HG03159 (cell line): ENCODE measurements around the gene TMEM138.

Experiments
- ATAC-seq: cut with Tn5 transposase; IDR thresholded peaks from one replicate; pipeline ENCODE4 v1.9.1; 2021; ENCODE audit warnings: mild to moderate bottlenecking, moderate library complexity; ENCODE audit not compliant: unreplicated experiment

TMEM138 gene

GRCh38 chr11:61404641-61405040 lies 42.5 kb downstream of the TMEM138 start:
- no peak for ATAC-seq

GRCh38 chr11:61406067-61406466 lies 43.9 kb downstream of the TMEM138 start:
- no peak for ATAC-seq

GRCh38 chr11:61406991-61407728 lies 45.0 kb downstream of the TMEM138 start:
- ATAC-seq: no peak

GRCh38 chr11:61411589-61411988 lies 49.4 kb downstream of the TMEM138 start:
- no peak for ATAC-seq

- ATAC-seq: no peak
Observed at GRCh38 chr11:61413496-61413895, 51.3 kb downstream of the TMEM138 start.

GRCh38 chr11:61414547-61414946 lies 52.4 kb downstream of the TMEM138 start:
- no peak for ATAC-seq

GRCh38 chr11:61415381-61415780 lies 53.2 kb downstream of the TMEM138 start:
- no peak for ATAC-seq

GRCh38 chr11:61416941-61417340 lies 54.8 kb downstream of the TMEM138 start:
- no peak for ATAC-seq

GRCh38 chr11:61417670-61418069 lies 55.5 kb downstream of the TMEM138 start:
- no peak for ATAC-seq

GRCh38 chr11:61418136-61418535 lies 56.0 kb downstream of the TMEM138 start:
- no peak for ATAC-seq
